ENCODE results near the gene PGAP2.
"Not testable (repeated sequence)": the region's sequence is repeated elsewhere in the genome, so short reads cannot be mapped to it uniquely, and the experiment has no call there.

PGAP2 gene

DNA sequence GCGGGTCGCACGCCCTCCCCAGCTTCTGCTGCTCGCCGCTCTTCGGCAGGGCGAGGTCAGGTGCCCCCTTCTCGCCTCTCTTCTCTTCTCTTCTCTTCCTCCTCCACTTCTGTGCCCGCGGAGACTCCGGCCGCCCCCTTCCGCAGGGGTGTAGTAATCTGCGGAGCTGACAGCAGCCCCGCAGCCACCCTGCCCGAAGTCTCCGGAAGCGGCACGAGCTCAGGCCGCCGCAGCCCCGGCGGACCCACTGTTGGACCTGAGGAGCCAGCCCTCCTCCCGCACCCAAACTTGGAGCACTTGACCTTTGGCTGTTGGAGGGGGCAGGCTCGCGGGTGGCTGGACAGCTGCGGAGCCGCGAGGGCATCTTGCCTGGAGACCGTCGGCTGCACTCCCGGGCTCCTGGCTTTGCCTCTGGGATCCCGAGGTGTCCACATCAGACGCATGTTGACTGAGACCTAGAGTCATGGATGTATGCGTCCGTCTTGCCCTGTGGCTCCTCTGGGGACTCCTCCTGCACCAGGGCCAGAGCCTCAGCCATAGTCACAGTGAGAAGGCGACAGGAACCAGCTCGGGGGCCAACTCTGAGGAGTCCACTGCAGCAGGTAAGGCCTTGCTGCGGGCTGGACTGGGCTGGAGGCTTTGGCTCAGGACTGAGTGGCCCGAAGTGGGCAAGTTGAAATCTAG, 47.6 kb downstream of the PGAP2 start:
- peak overlapping the region; percentile 88 for H3K4me3 ChIP-seq (ENCODE audit: low read depth, low read length)
- TF ChIP-seq, protein P1, sequence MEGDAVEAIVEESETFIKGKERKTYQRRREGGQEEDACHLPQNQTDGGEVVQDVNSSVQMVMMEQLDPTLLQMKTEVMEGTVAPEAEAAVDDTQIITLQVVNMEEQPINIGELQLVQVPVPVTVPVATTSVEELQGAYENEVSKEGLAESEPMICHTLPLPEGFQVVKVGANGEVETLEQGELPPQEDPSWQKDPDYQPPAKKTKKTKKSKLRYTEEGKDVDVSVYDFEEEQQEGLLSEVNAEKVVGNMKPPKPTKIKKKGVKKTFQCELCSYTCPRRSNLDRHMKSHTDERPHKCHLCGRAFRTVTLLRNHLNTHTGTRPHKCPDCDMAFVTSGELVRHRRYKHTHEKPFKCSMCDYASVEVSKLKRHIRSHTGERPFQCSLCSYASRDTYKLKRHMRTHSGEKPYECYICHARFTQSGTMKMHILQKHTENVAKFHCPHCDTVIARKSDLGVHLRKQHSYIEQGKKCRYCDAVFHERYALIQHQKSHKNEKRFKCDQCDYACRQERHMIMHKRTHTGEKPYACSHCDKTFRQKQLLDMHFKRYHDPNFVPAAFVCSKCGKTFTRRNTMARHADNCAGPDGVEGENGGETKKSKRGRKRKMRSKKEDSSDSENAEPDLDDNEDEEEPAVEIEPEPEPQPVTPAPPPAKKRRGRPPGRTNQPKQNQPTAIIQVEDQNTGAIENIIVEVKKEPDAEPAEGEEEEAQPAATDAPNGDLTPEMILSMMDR (IDR thresholded peaks at IDR 0.05; ENCODE audit: low read depth, low read length, missing control alignments), result no peak
- no peak for DNase-seq (ENCODE audit: low read depth)

DNA sequence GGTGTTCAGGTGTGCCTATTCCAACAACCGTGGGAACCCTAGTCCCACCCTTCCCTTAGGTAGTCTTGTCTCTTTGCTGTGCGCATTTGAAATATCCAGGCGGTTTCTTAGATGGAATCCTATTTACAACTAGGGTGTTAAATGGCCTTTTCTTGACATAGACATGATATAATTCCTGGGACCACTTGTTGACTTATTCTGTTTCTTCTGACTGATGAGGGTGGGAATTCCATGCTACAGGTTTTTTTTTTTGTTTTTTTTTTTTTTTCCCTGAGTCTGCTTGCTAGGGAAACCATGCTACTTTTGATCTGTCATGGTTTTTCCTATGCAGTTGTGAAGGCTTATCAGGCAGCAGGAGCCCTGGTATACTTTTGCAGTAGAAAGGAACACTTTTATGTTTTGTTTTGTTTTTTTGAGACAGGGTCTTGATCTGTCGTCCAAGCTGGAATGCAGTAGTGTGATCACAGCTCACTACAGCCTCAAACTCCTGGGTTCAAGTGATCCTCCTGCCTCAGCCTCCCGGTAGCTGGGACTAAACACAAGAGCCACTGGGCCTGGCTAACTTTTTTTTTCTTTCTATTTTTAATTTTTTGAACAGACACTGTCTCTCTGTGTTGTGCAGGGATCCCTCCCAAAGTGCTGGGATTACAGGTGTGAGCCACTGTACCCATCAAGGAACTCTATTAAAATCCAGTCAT, 48.6 kb downstream of the PGAP2 start:
- TF ChIP-seq, protein P1 (IDR thresholded peaks at IDR 0.05; ENCODE audit: low read depth, low read length, missing control alignments), result no peak
- H3K4me3 ChIP-seq (ENCODE audit: low read depth, low read length), result peak overlapping the region; percentile 88
- DNase-seq (ENCODE audit: low read depth), result no peak

DNA sequence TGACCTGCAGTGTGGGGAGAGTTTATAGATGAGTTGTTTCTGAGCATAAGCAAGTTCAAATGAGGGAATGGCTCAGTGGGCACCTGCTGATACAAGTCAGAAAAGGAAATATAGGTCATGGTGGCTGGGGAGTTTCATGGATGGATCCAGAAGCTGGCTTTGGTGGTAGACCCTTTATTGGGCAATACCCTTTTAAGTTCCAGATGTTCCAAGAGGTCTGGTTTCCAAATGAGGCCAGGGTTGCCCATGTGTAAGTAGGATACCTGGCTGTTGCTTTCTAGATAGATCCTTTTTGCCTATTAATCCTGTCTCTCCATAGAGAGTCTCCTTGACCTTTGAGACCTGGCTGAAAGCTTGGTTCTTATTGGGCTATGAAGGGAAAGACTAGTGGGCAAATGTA, 49.3 kb downstream of the PGAP2 start:
- DNase-seq (ENCODE audit: low read depth), result no peak
- TF ChIP-seq, protein P1 (IDR thresholded peaks at IDR 0.05; ENCODE audit: low read depth, low read length, missing control alignments), result no peak
- H3K4me3 ChIP-seq (ENCODE audit: low read depth, low read length), result peak overlapping the region; percentile 88

DNA sequence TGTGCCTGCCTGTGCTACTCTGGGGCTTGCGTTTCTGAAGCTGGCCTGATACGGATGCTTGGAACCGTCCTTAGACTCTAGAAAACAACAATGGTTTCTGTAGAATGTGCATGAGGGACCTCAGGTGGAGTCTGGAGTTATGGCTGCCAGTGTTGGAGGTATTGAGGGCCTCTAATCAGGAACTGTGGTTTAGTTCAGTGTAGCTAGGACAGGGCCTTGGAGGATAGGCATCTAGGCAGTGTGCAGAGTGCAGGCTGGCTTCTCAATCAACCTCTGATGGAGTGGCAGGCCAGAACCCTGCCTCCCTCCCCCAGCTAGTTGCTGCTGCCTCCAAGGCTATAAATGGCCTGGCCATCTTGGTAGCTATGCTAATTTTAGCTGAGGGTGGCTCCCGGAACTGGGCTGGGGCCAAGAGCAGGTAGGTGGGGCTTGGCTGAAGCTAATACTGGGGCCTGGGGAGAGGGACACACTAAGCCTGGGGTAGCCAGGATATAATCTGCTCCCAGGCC, 51.1 kb downstream of the PGAP2 start:
- peak overlapping the region; percentile 88 for H3K4me3 ChIP-seq (ENCODE audit: low read depth, low read length)
- peak; percentile 64 for DNase-seq (ENCODE audit: low read depth)
- TF ChIP-seq, protein P1 (IDR thresholded peaks at IDR 0.05; ENCODE audit: low read depth, low read length, missing control alignments), result no peak

DNA sequence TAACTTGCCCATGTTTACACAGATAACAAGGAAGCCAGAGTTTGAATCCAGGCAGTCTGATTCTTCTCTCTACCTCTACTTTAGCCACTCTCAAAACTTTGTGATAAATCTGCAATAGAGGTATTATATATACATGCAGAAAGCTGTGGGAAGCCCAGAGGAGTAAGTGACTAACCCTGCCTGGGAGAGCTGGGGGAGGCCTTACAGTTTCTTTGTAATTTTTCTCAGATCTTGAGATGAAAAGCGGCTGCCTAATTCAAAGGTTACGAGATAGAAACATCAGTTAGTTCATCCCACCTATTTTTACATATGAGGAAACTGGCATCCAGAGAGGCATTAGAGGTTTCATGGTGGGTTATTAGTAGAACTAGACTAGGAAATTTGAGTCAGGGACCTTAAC, 52.0 kb downstream of the PGAP2 start:
- no peak for DNase-seq (ENCODE audit: low read depth)
- TF ChIP-seq, protein P1 (IDR thresholded peaks at IDR 0.05; ENCODE audit: low read depth, low read length, missing control alignments), result no peak
- H3K4me3 ChIP-seq (ENCODE audit: low read depth, low read length), result no peak overlapping the region

DNA sequence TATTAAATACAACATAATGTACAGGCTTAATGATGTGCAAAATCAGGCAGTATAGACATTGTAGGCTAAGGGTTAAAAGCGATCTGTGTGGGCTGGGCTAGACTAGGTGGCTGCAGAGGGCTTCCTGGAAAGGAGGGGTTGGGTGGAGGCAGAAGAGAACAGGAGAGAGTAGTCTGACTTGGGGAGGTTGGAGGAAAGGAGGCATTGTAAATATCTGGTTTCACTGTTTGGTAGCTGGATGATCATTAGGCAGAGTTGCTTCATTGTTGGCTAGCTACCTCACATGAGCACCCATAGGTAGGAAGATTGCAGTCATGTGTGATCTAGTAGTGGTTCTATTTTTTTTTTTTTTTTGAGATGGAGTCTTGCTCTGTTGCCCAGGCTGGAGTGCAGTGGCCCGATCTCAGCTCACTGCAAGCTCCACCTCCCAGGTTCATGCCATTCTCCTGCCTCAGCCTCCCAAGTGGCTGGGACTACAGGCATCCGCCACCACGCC, 52.6 kb downstream of the PGAP2 start:
- H3K4me3 ChIP-seq (ENCODE audit: low read depth, low read length); DNase-seq (ENCODE audit: low read depth): not testable (repeated sequence)

DNA sequence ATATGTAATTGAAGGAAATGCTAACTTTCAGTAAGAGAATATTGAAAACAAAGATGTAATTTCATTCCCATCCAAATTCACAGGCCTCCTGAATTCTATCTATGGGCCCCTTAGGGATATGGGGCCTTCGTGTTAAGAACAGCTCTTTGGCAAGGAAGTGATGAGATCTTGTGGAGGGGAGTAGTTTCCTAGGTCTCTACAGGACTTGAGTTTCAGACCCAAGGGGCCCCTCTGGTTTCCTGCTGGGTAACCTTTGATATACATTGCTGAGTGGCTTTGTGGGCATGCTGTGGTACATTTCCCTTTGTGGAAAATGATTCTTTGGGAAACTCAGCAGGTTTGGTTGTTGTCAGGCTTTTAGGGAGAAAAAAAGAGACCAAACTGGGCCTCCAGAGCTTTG, 53.3 kb downstream of the PGAP2 start:
- TF ChIP-seq, protein P1 (IDR thresholded peaks at IDR 0.05; ENCODE audit: low read depth, low read length, missing control alignments), result no peak

More for the DNA sequence above, 53.3 kb downstream of the PGAP2 start:
- H3K4me3 ChIP-seq (ENCODE audit: low read depth, low read length), result no peak overlapping the region
- DNase-seq (ENCODE audit: low read depth), result no peak

Measured in GM12864 (cell line).